Measurements from ENCODE around the gene PBX3. TPM values are rescaled to one million over a fixed set of nuclear protein-coding genes. Genes with fewer than 3 reads are reported as not detected.

PBX3 gene
- total RNA-seq, 4 donors from 2014 or later, result 19.3 to 41.3 (median 25.1) TPM

- TF ChIP-seq, protein P1, sequence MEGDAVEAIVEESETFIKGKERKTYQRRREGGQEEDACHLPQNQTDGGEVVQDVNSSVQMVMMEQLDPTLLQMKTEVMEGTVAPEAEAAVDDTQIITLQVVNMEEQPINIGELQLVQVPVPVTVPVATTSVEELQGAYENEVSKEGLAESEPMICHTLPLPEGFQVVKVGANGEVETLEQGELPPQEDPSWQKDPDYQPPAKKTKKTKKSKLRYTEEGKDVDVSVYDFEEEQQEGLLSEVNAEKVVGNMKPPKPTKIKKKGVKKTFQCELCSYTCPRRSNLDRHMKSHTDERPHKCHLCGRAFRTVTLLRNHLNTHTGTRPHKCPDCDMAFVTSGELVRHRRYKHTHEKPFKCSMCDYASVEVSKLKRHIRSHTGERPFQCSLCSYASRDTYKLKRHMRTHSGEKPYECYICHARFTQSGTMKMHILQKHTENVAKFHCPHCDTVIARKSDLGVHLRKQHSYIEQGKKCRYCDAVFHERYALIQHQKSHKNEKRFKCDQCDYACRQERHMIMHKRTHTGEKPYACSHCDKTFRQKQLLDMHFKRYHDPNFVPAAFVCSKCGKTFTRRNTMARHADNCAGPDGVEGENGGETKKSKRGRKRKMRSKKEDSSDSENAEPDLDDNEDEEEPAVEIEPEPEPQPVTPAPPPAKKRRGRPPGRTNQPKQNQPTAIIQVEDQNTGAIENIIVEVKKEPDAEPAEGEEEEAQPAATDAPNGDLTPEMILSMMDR (IDR thresholded peaks at IDR 0.05), result no peak
- ATAC-seq (ENCODE audit: low FRiP score) (no peak), DNase-seq (ENCODE audit: low spot score) (no peak)
Observed at GRCh38 chr9:125971050-125971449, 223.9 kb downstream of the PBX3 start.

DNA sequence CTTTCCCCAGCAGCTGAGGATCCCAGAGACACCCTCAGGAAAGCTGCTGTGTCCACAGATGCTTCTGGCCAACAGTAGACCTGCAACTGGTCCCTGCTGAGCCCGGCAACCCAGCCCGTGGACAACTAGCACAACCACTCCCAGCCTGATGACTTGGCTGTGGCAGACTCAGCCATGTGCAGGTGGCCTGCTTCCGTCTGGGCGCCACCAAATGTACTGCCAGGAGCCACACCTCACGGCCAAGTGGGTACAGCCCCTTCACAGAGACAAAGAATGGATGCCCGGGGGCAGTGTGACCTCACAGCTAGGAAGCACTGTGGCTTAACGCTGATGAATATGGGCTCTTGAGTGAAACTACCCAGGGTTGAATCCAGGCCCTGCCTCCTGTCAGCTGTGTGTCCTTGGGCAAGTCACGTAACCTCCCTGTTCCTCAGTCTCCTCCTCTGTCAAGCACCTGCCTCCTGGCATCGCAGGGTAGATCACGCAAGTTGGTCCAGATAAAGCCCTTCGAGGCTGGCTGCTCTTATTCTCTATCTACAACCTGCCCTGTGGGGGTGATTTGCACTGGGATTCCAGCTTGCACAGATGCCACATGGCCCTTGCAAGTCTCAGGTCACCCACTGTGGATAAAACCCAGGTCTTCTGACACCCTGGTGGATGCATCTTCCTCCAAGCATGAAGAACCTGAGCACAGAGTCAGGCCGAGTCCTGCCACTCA is 225.0 kb downstream of the PBX3 start:
- no peak for DNase-seq (ENCODE audit: low spot score)
- TF ChIP-seq, protein P1 (IDR thresholded peaks at IDR 0.05), result no peak
- no peak for ATAC-seq (ENCODE audit: low FRiP score)

DNA sequence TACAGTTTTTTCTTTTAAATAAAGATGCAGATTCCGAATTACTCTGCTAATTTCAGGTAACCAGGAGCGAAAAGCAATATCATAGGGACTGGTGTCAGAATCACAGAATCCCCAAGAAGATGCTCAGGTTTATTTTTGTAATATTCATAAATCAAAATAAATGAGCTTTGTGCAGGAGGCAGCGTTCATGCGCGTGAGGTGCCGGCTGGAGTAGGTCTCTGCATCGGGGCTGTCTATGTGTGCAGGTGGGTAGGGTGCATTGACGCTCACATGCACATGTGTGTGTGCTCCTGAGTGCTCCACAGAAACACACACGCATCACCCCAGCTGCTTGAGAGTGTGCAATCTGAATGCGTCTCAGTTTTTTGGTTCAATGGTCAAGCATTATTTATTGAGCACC is 226.4 kb downstream of the PBX3 start:
- TF ChIP-seq, protein P1 (IDR thresholded peaks at IDR 0.05), result no peak
- DNase-seq (ENCODE audit: low spot score) (no peak), ATAC-seq (ENCODE audit: low FRiP score) (no peak)

DNA sequence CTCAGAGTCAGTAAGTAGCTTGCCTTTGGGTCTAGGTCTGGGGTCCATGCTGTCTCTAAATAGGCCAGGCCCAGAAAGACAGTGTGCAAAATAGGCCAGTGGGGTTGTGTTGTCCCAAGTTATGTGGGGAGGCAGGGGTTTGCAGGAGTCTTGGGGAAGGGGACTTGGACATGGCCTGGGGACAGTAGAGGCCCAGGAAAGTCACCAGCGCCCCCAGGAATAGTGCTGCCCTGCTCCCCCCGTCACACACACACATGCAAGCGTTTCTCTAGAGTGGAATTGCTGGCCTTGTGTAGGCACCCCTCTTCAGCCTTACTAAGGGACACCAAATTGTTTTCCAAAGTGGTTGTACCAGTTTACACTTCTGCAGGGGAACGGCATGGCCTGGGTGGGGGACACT is 227.5 kb downstream of the PBX3 start:
- no peak for DNase-seq (ENCODE audit: low spot score)
- no peak for ATAC-seq (ENCODE audit: low FRiP score)
- TF ChIP-seq, protein P1 (IDR thresholded peaks at IDR 0.05), result no peak

GRCh38 chr9:125977223-125977622 is 230.1 kb downstream of the PBX3 start:
- TF ChIP-seq, protein P1 (IDR thresholded peaks at IDR 0.05), result no peak
- DNase-seq (ENCODE audit: low spot score) (no peak), ATAC-seq (ENCODE audit: low FRiP score) (no peak)

DNA sequence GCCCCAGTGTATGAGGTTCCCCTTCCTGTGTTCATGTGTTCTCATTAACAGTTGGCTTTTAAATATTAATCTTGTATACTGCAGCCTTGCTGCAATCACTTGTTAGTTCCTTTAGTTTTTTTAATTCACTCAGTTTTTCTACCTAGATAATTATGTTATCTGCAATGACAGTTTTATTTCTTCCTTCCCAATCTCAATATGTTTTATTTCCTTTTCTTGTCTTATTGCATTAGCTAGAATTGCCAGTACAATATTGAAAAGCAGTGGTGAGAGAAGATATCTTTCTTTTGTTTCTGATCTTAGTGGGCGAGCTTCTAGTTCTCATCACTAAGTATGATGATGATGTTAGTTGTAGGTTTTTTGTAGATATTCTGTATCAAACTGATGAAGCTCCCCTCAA is 232.2 kb downstream of the PBX3 start:
- TF ChIP-seq, protein P1 (IDR thresholded peaks at IDR 0.05), result no peak
- DNase-seq (ENCODE audit: low spot score), result no peak
- no peak for ATAC-seq (ENCODE audit: low FRiP score)

GRCh38 chr9:125982798-125983406 is 235.7 kb downstream of the PBX3 start:
- TF ChIP-seq, protein P1 (IDR thresholded peaks at IDR 0.05), result no peak

More at GRCh38 chr9:125982798-125983406, 235.7 kb downstream of the PBX3 start:
- ATAC-seq (ENCODE audit: low FRiP score) (no peak), DNase-seq (ENCODE audit: low spot score) (no peak)

Measured in omental fat pad (tissue), 4 donors.